ENCODE measurements around the gene KRT26.

DNA sequence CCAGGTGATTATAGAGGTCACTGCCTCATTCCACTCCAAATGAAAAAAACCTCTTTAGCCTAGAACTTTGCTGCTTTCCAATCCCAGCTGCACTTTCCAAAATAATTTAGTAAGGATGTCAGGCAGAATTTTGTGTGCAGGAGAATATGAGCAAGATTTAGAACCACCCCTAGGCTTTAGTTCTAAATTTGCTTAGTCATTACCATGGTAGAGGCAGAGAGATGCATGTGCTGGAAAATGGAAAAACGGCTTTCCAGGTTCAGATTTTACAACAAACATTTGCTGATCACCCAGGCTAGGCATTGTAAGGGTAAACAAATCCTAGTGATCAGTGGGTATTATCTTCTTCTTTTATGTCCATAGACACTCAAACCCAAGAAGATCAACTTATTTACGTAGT, 6.3 kb downstream of the KRT26 start:
- TF ChIP-seq, protein P1, sequence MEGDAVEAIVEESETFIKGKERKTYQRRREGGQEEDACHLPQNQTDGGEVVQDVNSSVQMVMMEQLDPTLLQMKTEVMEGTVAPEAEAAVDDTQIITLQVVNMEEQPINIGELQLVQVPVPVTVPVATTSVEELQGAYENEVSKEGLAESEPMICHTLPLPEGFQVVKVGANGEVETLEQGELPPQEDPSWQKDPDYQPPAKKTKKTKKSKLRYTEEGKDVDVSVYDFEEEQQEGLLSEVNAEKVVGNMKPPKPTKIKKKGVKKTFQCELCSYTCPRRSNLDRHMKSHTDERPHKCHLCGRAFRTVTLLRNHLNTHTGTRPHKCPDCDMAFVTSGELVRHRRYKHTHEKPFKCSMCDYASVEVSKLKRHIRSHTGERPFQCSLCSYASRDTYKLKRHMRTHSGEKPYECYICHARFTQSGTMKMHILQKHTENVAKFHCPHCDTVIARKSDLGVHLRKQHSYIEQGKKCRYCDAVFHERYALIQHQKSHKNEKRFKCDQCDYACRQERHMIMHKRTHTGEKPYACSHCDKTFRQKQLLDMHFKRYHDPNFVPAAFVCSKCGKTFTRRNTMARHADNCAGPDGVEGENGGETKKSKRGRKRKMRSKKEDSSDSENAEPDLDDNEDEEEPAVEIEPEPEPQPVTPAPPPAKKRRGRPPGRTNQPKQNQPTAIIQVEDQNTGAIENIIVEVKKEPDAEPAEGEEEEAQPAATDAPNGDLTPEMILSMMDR (conservative IDR thresholded peaks at IDR 0.05), result no peak
- TF ChIP-seq EZH2 (IDR thresholded peaks at IDR 0.05; ENCODE audit: low read depth), result no peak

Measured in PC-9 (cell line).